ENCODE data around the gene CETP. TPM values are rescaled to one million over a fixed set of nuclear protein-coding genes. Genes with fewer than 3 reads are reported as not detected.

CETP gene
- total RNA-seq, 4 donors from 2014 or later: 0.55 TPM; not detected in 3

GRCh38 chr16:56943761-56944375 is 17.9 kb upstream of the CETP start:
- Histone ChIP-seq H3K4me3 (no peak overlapping the region), H3K9me3 (no peaks in the 10 kb centered on the region), H3K36me3 (peaks cover 0 to 66% (median 32%) of the 10 kb centered on the region in 4 donors), H3K27me3 (no peaks in the 10 kb centered on the region), H3K27ac (no peak overlapping the region), H3K4me1 (peaks cover 0 to under 1% (median 0%) of the 10 kb centered on the region in 4 donors)
- intact Hi-C loops (cut with DNase I; ENCODE audit: low total_unique reads): no loop called here
- WGBS, 2 donors (ENCODE audit: low coverage in 1 of 2): 85 to 88% methylated on average over 3 to 6 of the region's 6 CpGs
- in situ Hi-C loops (cut with MboI; ENCODE audit: low pct_ligation_motif_present in 1 of 4, low pct_unique_long_range_greater_than_20kb in 1 of 4, low sequenced_read_pairs in 3 of 4): no loop called here
- no peak for TF ChIP-seq EP300 (IDR thresholded peaks at IDR 0.05; ENCODE audit: low read depth)
- no peak for TF ChIP-seq POLR2AphosphoS5 (IDR thresholded peaks at IDR 0.05)
- TF ChIP-seq POLR2A (IDR thresholded peaks at IDR 0.05): no peak
- no peak for TF ChIP-seq CTCF (IDR thresholded peaks at IDR 0.05)
- no peak for DNase-seq

DNA sequence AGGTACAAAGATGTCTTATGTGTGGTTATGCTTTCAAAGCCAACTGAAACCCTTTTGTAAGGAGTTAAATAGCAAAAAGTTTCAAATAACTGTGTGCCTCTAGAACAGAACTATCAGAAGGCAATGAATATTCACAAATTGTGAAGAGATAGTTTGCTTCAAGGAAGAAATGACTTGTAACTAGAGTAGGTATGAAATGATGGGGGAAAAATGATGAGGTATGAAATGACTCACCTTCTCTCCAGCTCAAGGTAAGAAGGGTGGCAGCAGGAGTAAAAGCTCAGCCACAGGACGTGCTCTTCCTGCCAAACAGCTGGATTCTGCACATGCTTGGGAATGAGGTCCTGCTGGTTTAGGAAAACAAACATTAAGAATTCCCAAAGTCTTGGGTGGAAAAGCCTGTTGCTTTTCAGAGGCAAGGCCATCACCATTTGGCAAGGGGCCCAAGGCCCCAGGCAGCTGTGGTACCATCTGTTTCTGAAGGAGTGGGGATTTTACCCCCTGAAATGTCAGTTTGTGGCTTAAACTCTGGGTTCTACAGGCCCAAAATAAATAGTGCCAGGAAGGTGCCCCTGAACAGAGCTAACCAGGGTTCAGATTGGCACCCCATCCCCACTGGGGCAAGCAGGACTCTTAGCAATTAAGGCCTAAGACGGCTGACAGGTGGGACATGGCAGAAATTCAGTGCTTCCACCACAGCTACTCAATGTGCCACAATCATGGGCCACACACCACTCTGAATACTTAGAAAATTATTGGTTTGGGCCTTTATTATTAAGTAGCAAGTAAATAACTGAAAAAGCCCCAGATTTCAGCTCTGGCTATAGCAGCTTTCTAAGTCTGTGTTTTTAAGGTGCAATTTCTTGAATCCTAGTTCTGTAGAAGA is 16.6 kb upstream of the CETP start:
- H3K9me3 ChIP-seq: no peaks in the 10 kb centered on the region
- no peaks in the 10 kb centered on the region for H3K27me3 ChIP-seq
- DNase-seq: no peak
- no peaks in the 10 kb centered on the region for H3K4me1 ChIP-seq
- WGBS, 2 donors (ENCODE audit: low coverage in 1 of 2): 51% methylated on average over 2 of the region's 2 CpGs; no CpG with 5 or more reads in 1 of the 2 donors
- TF ChIP-seq EP300 (IDR thresholded peaks at IDR 0.05; ENCODE audit: low read depth): no peak
- peak; percentile 29 for TF ChIP-seq POLR2A (IDR thresholded peaks at IDR 0.05)
- no peak for TF ChIP-seq CTCF (IDR thresholded peaks at IDR 0.05)
- peak in 2 of 3 donors; percentile 8 to 11 for TF ChIP-seq POLR2AphosphoS5 (IDR thresholded peaks at IDR 0.05)
- intact Hi-C loops (cut with DNase I; ENCODE audit: low total_unique reads): no loop called here
- H3K27ac ChIP-seq: peak overlapping the region in 1 of 4 donors; percentile 32
- in situ Hi-C loops (cut with MboI; ENCODE audit: low pct_ligation_motif_present in 1 of 4, low pct_unique_long_range_greater_than_20kb in 1 of 4, low sequenced_read_pairs in 3 of 4): no loop called here
- no peak overlapping the region for H3K4me3 ChIP-seq
- H3K36me3 ChIP-seq: peaks cover 0 to 53% (median 25%) of the 10 kb centered on the region in 4 donors

- H3K4me1 ChIP-seq: no peaks in the 10 kb centered on the region
- no peak for DNase-seq
- WGBS, 2 donors (ENCODE audit: low coverage in 1 of 2): 78 to 82% methylated on average over 11 to 12 of the region's 12 CpGs
Observed at GRCh38 chr16:56945847-56946527, 15.8 kb upstream of the CETP start.

More at GRCh38 chr16:56945847-56946527, 15.8 kb upstream of the CETP start:
- Histone ChIP-seq H3K27ac (no peak overlapping the region), H3K27me3 (no peaks in the 10 kb centered on the region), H3K9me3 (no peaks in the 10 kb centered on the region), H3K36me3 (peaks cover 0 to 45% (median 21%) of the 10 kb centered on the region in 4 donors), H3K4me3 (no peak overlapping the region)
- in situ Hi-C loops (cut with MboI; ENCODE audit: low pct_ligation_motif_present in 1 of 4, low pct_unique_long_range_greater_than_20kb in 1 of 4, low sequenced_read_pairs in 3 of 4): no loop called here
- intact Hi-C loops (cut with DNase I; ENCODE audit: low total_unique reads): no loop called here
- no peak for TF ChIP-seq CTCF (IDR thresholded peaks at IDR 0.05)
- TF ChIP-seq POLR2AphosphoS5 (IDR thresholded peaks at IDR 0.05): no peak
